Measurements from ENCODE around the gene GTPBP1. TPM values are rescaled to one million over a fixed set of nuclear protein-coding genes. Genes with fewer than 3 reads are reported as not detected.

The GTPBP1 gene
- total and polyA plus RNA-seq, 7 donors = 15.0 to 59.1 (median 26.8) TPM

GRCh38 chr22:38775656-38776055, 69.9 kb downstream of the GTPBP1 start:
- no peak for DNase-seq
- intact Hi-C loops (cut with DNase I) = no loop called here
- TF ChIP-seq CTCF (IDR thresholded peaks at IDR 0.05) (no peak), POLR2A (IDR thresholded peaks at IDR 0.05) (no peak), EP300 (IDR thresholded peaks at IDR 0.05) (no peak), POLR2AphosphoS5 (IDR thresholded peaks at IDR 0.05) (no peak)
- Histone ChIP-seq H3K27me3 (no peaks in the 10 kb centered on the region), H3K27ac (no peak overlapping the region), H3K4me1 (no peaks in the 10 kb centered on the region), H3K4me3 (no peak overlapping the region), H3K9me3 (no peaks in the 10 kb centered on the region), H3K36me3 (peaks cover 0 to 25% (median 13%) of the 10 kb centered on the region in 4 donors)
- WGBS, 2 donors = 77 to 78% methylated on average over 13 of the region's 13 CpGs

GRCh38 chr22:38776086-38776485, 70.3 kb downstream of the GTPBP1 start:
- no peak for TF ChIP-seq CTCF (IDR thresholded peaks at IDR 0.05)
- TF ChIP-seq POLR2A (IDR thresholded peaks at IDR 0.05) = no peak
- intact Hi-C loops (cut with DNase I) = no loop called here
- DNase-seq = no peak
- 73% methylated on average over 6 of the region's 6 CpGs for WGBS, 2 donors
- Histone ChIP-seq H3K27ac (no peak overlapping the region), H3K4me3 (no peak overlapping the region), H3K36me3 (peaks cover 0 to 29% (median 13%) of the 10 kb centered on the region in 4 donors), H3K4me1 (no peaks in the 10 kb centered on the region), H3K9me3 (no peaks in the 10 kb centered on the region), H3K27me3 (no peaks in the 10 kb centered on the region)

- H3K27me3 ChIP-seq = no peaks in the 10 kb centered on the region
- no peaks in the 10 kb centered on the region for H3K4me1 ChIP-seq
- intact Hi-C loops (cut with DNase I) = no loop called here
- H3K4me3 ChIP-seq = no peak overlapping the region
- DNase-seq = no peak
- no peaks in the 10 kb centered on the region for H3K9me3 ChIP-seq
- peaks cover 0 to 35% (median 13%) of the 10 kb centered on the region in 4 donors for H3K36me3 ChIP-seq
- 93 to 94% methylated on average over 27 of the region's 27 CpGs for WGBS, 2 donors
- TF ChIP-seq POLR2A (IDR thresholded peaks at IDR 0.05) (no peak), CTCF (IDR thresholded peaks at IDR 0.05) (no peak), EP300 (IDR thresholded peaks at IDR 0.05) (no peak), POLR2AphosphoS5 (IDR thresholded peaks at IDR 0.05) (no peak)
- no peak overlapping the region for H3K27ac ChIP-seq
Observed at GRCh38 chr22:38777087-38777671, 71.4 kb downstream of the GTPBP1 start.

GRCh38 chr22:38781033-38781432, 75.3 kb downstream of the GTPBP1 start:
- Histone ChIP-seq H3K27ac (no peak overlapping the region), H3K9me3 (no peaks in the 10 kb centered on the region), H3K27me3 (no peaks in the 10 kb centered on the region), H3K4me3 (no peak overlapping the region), H3K4me1 (peaks cover 0 to 8% (median 3%) of the 10 kb centered on the region in 4 donors), H3K36me3 (peaks cover 0 to 35% (median 13%) of the 10 kb centered on the region in 4 donors)
- intact Hi-C loops (cut with DNase I) = no loop called here
- TF ChIP-seq POLR2AphosphoS5 (IDR thresholded peaks at IDR 0.05) (no peak), POLR2A (IDR thresholded peaks at IDR 0.05) (no peak), CTCF (IDR thresholded peaks at IDR 0.05) (no peak), EP300 (IDR thresholded peaks at IDR 0.05) (no peak)
- DNase-seq = no peak
- WGBS, 2 donors = 92 to 95% methylated on average over 13 of the region's 13 CpGs
